Trophoblast cell (in vitro differentiated cells and primary cell): ENCODE measurements around the gene N4BP2L2.

Source experiments
- DNase-seq, 2 donors: peaks; one replicate each; pipeline ENCODE4 v3.0.0-alpha.2; 2016
- H2AFZ ChIP-seq: 2 replicates; pipeline ENCODE4 v1.6.1; 2013; ENCODE audit warnings: low read length, moderate library complexity, mild to moderate bottlenecking; ENCODE audit not compliant: insufficient read depth, poor library complexity
- H2AK5ac ChIP-seq: 2 replicates; pipeline ENCODE4 v1.6.1; 2013; ENCODE audit warnings: mild to moderate bottlenecking, low read length
- H2BK120ac ChIP-seq: 2 replicates; pipeline ENCODE4 v1.6.1; 2013; ENCODE audit warnings: low read length, mild to moderate bottlenecking, moderate library complexity; ENCODE audit not compliant: insufficient read depth, poor library complexity
- H2BK12ac ChIP-seq: 2 replicates; pipeline ENCODE4 v1.6.1; 2013; ENCODE audit warnings: mild to moderate bottlenecking, low read length, moderate library complexity
- H2BK5ac ChIP-seq: 2 replicates; pipeline ENCODE4 v1.6.1; 2013; ENCODE audit warnings: low read length, low read depth, moderate library complexity, mild to moderate bottlenecking; ENCODE audit not compliant: poor library complexity
- H3K14ac ChIP-seq: 2 replicates; pipeline ENCODE4 v1.6.1; 2013; ENCODE audit warnings: mild to moderate bottlenecking, low read length
- H3K18ac ChIP-seq: 2 replicates; pipeline ENCODE4 v1.6.1; 2013; ENCODE audit warnings: mild to moderate bottlenecking, low read length
- H3K23ac ChIP-seq: 2 replicates; pipeline ENCODE4 v1.6.1; 2013; ENCODE audit warnings: low read length
- H3K27ac ChIP-seq: 2 replicates; pipeline ENCODE4 v1.5.1; 2013; ENCODE audit warnings: low read depth, mild to moderate bottlenecking, inconsistent platforms, low read length, moderate library complexity
- H3K27me3 ChIP-seq: 2 replicates; pipeline ENCODE4 v1.6.1; 2013; ENCODE audit warnings: inconsistent platforms, mild to moderate bottlenecking, low read length, moderate library complexity; ENCODE audit not compliant: insufficient read depth
- H3K36me3 ChIP-seq, 2 experiments: 1 replicate in 1 of 2; 2 replicates in 1 of 2; pipeline ENCODE4 v1.6.1; 2013; ENCODE audit warnings: low read length in 2 of 2, mild to moderate bottlenecking in 2 of 2, moderate library complexity in 1 of 2; ENCODE audit not compliant: insufficient read depth in 2 of 2, control insufficient read depth in 1 of 2
- H3K4ac ChIP-seq: 2 replicates; pipeline ENCODE4 v1.6.1; 2013; ENCODE audit warnings: low read depth, mild to moderate bottlenecking, low read length, moderate library complexity
- H3K4me1 ChIP-seq, 2 experiments: 1 replicate in 1 of 2; 2 replicates in 1 of 2; pipeline ENCODE4 v1.6.1; 2013; ENCODE audit warnings: low read length in 2 of 2, mild to moderate bottlenecking in 2 of 2, moderate library complexity in 1 of 2; ENCODE audit not compliant: insufficient read depth in 2 of 2, control insufficient read depth in 1 of 2
- H3K4me2 ChIP-seq: 2 replicates; pipeline ENCODE4 v1.6.1; 2013; ENCODE audit warnings: inconsistent platforms, mild to moderate bottlenecking, low read length, moderate library complexity
- H3K4me3 ChIP-seq: 2 replicates; pipeline ENCODE4 v1.5.1; 2013; ENCODE audit warnings: mild to moderate bottlenecking, low read depth, low read length, inconsistent platforms
- H3K79me1 ChIP-seq: one replicate; pipeline ENCODE4 v1.6.1; 2013; ENCODE audit warnings: low read length
- H3K79me2 ChIP-seq: 2 replicates; pipeline ENCODE4 v1.6.1; 2013; ENCODE audit warnings: low read length, mild to moderate bottlenecking; ENCODE audit not compliant: control insufficient read depth, insufficient read depth, poor library complexity
- H3K9ac ChIP-seq: 2 replicates; pipeline ENCODE4 v1.6.1; 2013; ENCODE audit warnings: mild to moderate bottlenecking, low read length
- H3K9me3 ChIP-seq: 2 replicates; pipeline ENCODE4 v1.6.1; 2013; ENCODE audit warnings: low read depth, mild to moderate bottlenecking, control low read depth, inconsistent platforms, low read length; ENCODE audit not compliant: insufficient read depth
- H4K12ac ChIP-seq: 2 replicates; pipeline ENCODE4 v1.6.1; 2013; ENCODE audit warnings: low read depth, mild to moderate bottlenecking, low read length, moderate library complexity
- H4K8ac ChIP-seq: 2 replicates; pipeline ENCODE4 v1.6.1; 2013; ENCODE audit warnings: low read depth, mild to moderate bottlenecking, low read length, moderate library complexity
- H4K91ac ChIP-seq: one replicate; pipeline ENCODE4 v1.6.1; 2013; ENCODE audit warnings: low read depth, mild to moderate bottlenecking, low read length, moderate library complexity
- WGBS: extraction: QIAGEN DNeasy Blood & Tissue Kit; methylation state at CpG from one replicate; pipeline ENCODE4 v1.1.7; 2013; ENCODE audit warnings: missing lambda C conversion rate; ENCODE audit not compliant: insufficient read length, insufficient coverage; ENCODE audit errors: extremely low coverage; 5-methylcytosine and 5-hydroxymethylcytosine counted together

The N4BP2L2 gene

DNA sequence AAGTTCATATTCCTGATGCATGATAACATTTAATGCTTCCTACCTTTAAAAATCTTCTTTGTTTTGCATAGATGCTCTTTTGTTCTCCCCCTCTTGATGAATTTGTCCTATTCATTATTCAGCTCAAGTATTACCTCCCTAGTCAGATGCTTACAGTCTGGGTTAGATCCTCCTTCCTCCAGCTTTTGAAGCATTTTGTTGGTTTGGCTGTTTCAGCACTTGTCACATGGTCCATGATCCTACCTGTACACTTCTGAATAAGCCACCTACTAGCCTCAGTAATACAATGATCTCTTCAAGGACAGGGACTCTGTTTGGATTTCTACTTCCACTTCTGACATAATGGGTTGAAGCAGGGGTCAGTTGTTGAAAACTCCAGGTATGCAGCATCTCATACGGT lies 148.1 kb downstream of the N4BP2L2 start:
- no peak overlapping the region for H2BK5ac ChIP-seq
- no peak overlapping the region for H3K27ac ChIP-seq
- no peak overlapping the region for H4K8ac ChIP-seq
- H3K4ac ChIP-seq, result no peak overlapping the region
- H3K9ac ChIP-seq, result no peak overlapping the region
- no peaks in the 10 kb centered on the region for H3K79me1 ChIP-seq
- peaks cover 0 to 2% of the 10 kb centered on the region in 2 experiments for H3K4me1 ChIP-seq
- no peak overlapping the region for H3K14ac ChIP-seq
- no peak overlapping the region for H4K12ac ChIP-seq
- H3K9me3 ChIP-seq, result no peaks in the 10 kb centered on the region
- H3K4me2 ChIP-seq, result no peak overlapping the region
- no peaks in the 10 kb centered on the region for H3K27me3 ChIP-seq
- H2AK5ac ChIP-seq, result no peak overlapping the region
- H3K18ac ChIP-seq, result no peak overlapping the region
- no peak overlapping the region for H2BK12ac ChIP-seq
- no peaks in the 10 kb centered on the region for H3K79me2 ChIP-seq
- H2AFZ ChIP-seq, result no peak overlapping the region
- no peak overlapping the region for H2BK120ac ChIP-seq
- DNase-seq, result no peak
- no peak overlapping the region for H3K23ac ChIP-seq
- no CpG with 5 or more reads among the region's 1 CpG for WGBS
- no peak overlapping the region for H3K4me3 ChIP-seq
- no peak overlapping the region for H4K91ac ChIP-seq
- no peaks in the 10 kb centered on the region for H3K36me3 ChIP-seq

GRCh38 chr13:32390048-32390447 lies 148.5 kb downstream of the N4BP2L2 start:
- Histone ChIP-seq H4K91ac (no peak overlapping the region), H3K18ac (no peak overlapping the region), H2BK12ac (no peak overlapping the region), H2AFZ (no peak overlapping the region), H3K23ac (no peak overlapping the region), H4K8ac (no peak overlapping the region), H3K4me2 (no peak overlapping the region), H3K4ac (no peak overlapping the region), H3K79me1 (no peaks in the 10 kb centered on the region), H4K12ac (no peak overlapping the region), H2BK5ac (no peak overlapping the region), H3K36me3 (no peaks in the 10 kb centered on the region), H3K9ac (no peak overlapping the region), H3K79me2 (no peaks in the 10 kb centered on the region), H2AK5ac (no peak overlapping the region), H3K9me3 (no peaks in the 10 kb centered on the region), H3K4me3 (no peak overlapping the region), H3K14ac (no peak overlapping the region), H3K27ac (no peak overlapping the region), H3K4me1 (peaks cover under 1 to 3% of the 10 kb centered on the region in 2 experiments), H2BK120ac (no peak overlapping the region), H3K27me3 (no peaks in the 10 kb centered on the region)
- no CpG with 5 or more reads among the region's 4 CpGs for WGBS
- DNase-seq, result no peak

- no peaks in the 10 kb centered on the region for H3K79me2 ChIP-seq
- peaks cover 4% of the 10 kb centered on the region in 2 experiments for H3K4me1 ChIP-seq
- H3K4me2 ChIP-seq, result no peak overlapping the region
- H3K9me3 ChIP-seq, result no peaks in the 10 kb centered on the region
- H4K91ac ChIP-seq, result no peak overlapping the region
- no peak overlapping the region for H2BK12ac ChIP-seq
- no peaks in the 10 kb centered on the region for H3K27me3 ChIP-seq
- H3K27ac ChIP-seq, result no peak overlapping the region
- no peak for DNase-seq
- no peak overlapping the region for H2AK5ac ChIP-seq
- H3K4ac ChIP-seq, result no peak overlapping the region
- H2BK5ac ChIP-seq, result no peak overlapping the region
- no peak overlapping the region for H3K18ac ChIP-seq
- no peak overlapping the region for H4K12ac ChIP-seq
- H4K8ac ChIP-seq, result no peak overlapping the region
- H3K4me3 ChIP-seq, result no peak overlapping the region
- H3K9ac ChIP-seq, result no peak overlapping the region
- peaks cover 1 to 7% of the 10 kb centered on the region in 2 experiments for H3K36me3 ChIP-seq
- no peak overlapping the region for H3K23ac ChIP-seq
- H3K79me1 ChIP-seq, result no peaks in the 10 kb centered on the region
- H2BK120ac ChIP-seq, result no peak overlapping the region
- H2AFZ ChIP-seq, result no peak overlapping the region
- H3K14ac ChIP-seq, result no peak overlapping the region
Measured at GRCh38 chr13:32385410-32385809, 153.2 kb downstream of the N4BP2L2 start.

GRCh38 chr13:32384702-32385101 lies 153.9 kb downstream of the N4BP2L2 start:
- Histone ChIP-seq H3K27me3 (no peaks in the 10 kb centered on the region), H3K79me2 (no peaks in the 10 kb centered on the region), H3K79me1 (no peaks in the 10 kb centered on the region), H3K36me3 (peaks cover 1 to 7% of the 10 kb centered on the region in 2 experiments), H2BK5ac (no peak overlapping the region), H4K12ac (no peak overlapping the region), H2AK5ac (no peak overlapping the region), H3K9me3 (no peaks in the 10 kb centered on the region), H3K27ac (no peak overlapping the region), H4K8ac (no peak overlapping the region), H3K23ac (no peak overlapping the region), H3K9ac (no peak overlapping the region), H3K4ac (no peak overlapping the region), H3K4me1 (peaks cover 4% of the 10 kb centered on the region in 2 experiments), H2BK12ac (no peak overlapping the region), H2AFZ (no peak overlapping the region), H3K4me3 (no peak overlapping the region), H4K91ac (no peak overlapping the region), H3K4me2 (no peak overlapping the region), H3K14ac (no peak overlapping the region), H3K18ac (no peak overlapping the region), H2BK120ac (no peak overlapping the region)
- WGBS, result no CpG with 5 or more reads among the region's 2 CpGs
- no peak for DNase-seq
